ENCODE data around the gene CDC25C. TPM values are rescaled to one million over a fixed set of nuclear protein-coding genes. Genes with fewer than 3 reads are reported as not detected.

Gene CDC25C
- total and polyA plus RNA-seq, 2 donors from 2014 or later, result 0.25 TPM; not detected in 1

DNA sequence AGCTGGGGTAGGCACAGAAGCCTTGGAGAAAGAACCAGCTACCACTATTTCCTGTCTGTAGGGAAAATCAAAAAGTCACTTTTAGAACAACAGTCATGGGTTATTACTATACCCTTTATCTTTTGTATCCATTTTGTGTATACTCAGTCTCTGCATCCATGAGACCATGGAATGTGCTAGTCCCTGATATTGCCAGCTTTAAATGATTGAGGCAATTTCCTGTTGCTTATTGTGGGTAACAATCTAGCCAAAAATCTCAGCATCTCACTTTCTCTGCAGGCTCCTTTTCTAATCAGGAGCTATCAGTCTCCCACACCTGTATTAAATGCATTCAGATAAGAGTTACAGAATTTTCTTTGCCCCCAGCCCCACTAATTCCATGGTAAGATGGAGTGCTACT, 19.9 kb upstream of the CDC25C start:
- Histone ChIP-seq H3K36me3 (ENCODE audit: control insufficient read depth in 2 of 3, insufficient read depth in 3 of 3, low read length in 3 of 3) (peaks cover 0 to 7% (median 2%) of the 10 kb centered on the region in 3 donors), H3K4me3 (ENCODE audit: low read length in 3 of 3) (no peak overlapping the region), H3K27me3 (ENCODE audit: control insufficient read depth, insufficient read depth, low read length) (no peaks in the 10 kb centered on the region), H3K9ac (ENCODE audit: low read length in 3 of 3) (no peak overlapping the region), H3K9me3 (ENCODE audit: control insufficient read depth in 2 of 3, insufficient read depth in 1 of 3, low read length in 3 of 3) (peaks cover 0 to 4% (median 0%) of the 10 kb centered on the region in 3 donors), H3K4me1 (ENCODE audit: control insufficient read depth in 2 of 3, insufficient read depth in 2 of 3, low read depth in 1 of 3, low read length in 3 of 3) (peaks cover 0 to 13% (median 5%) of the 10 kb centered on the region in 3 donors), H3K27ac (ENCODE audit: low read depth in 2 of 2, low read length in 2 of 2) (no peak overlapping the region)
- FAIRE-seq, result no peak
- intact Hi-C loops (cut with DNase I), result no loop called here
- no peak for DNase-seq
- TF ChIP-seq, protein P1, sequence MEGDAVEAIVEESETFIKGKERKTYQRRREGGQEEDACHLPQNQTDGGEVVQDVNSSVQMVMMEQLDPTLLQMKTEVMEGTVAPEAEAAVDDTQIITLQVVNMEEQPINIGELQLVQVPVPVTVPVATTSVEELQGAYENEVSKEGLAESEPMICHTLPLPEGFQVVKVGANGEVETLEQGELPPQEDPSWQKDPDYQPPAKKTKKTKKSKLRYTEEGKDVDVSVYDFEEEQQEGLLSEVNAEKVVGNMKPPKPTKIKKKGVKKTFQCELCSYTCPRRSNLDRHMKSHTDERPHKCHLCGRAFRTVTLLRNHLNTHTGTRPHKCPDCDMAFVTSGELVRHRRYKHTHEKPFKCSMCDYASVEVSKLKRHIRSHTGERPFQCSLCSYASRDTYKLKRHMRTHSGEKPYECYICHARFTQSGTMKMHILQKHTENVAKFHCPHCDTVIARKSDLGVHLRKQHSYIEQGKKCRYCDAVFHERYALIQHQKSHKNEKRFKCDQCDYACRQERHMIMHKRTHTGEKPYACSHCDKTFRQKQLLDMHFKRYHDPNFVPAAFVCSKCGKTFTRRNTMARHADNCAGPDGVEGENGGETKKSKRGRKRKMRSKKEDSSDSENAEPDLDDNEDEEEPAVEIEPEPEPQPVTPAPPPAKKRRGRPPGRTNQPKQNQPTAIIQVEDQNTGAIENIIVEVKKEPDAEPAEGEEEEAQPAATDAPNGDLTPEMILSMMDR (IDR thresholded peaks at IDR 0.05; ENCODE audit: borderline replicate concordance, extremely low read depth, insufficient read depth), result no peak

DNA sequence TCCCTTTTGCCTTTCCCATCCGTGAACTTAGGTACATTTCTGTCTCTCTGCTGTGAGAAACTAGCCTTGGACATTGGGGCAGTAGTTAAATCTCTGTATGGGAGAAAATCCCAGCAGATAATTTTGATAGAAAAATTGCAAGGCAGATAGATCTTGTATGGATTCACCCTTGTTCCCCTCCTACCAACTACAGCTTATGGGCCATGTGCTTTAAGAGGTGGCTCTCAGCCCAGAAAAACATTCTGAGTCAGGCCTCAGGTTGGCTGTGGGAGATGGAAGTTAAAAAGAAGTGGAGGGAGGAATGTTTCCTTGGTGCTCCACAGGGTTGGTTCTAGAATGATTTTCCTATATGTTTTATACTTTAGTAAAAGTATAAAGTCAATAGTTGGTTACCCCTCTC, 19.5 kb upstream of the CDC25C start:
- TF ChIP-seq, protein P1 (IDR thresholded peaks at IDR 0.05; ENCODE audit: borderline replicate concordance, extremely low read depth, insufficient read depth), result no peak
- Histone ChIP-seq H3K9me3 (ENCODE audit: control insufficient read depth in 2 of 3, insufficient read depth in 1 of 3, low read length in 3 of 3) (peaks cover 0 to 4% (median 0%) of the 10 kb centered on the region in 3 donors), H3K4me1 (ENCODE audit: control insufficient read depth in 2 of 3, insufficient read depth in 2 of 3, low read depth in 1 of 3, low read length in 3 of 3) (peaks cover 0 to 13% (median 5%) of the 10 kb centered on the region in 3 donors), H3K4me3 (ENCODE audit: low read length in 3 of 3) (no peak overlapping the region), H3K27ac (ENCODE audit: low read depth in 2 of 2, low read length in 2 of 2) (no peak overlapping the region), H3K27me3 (ENCODE audit: control insufficient read depth, insufficient read depth, low read length) (no peaks in the 10 kb centered on the region), H3K9ac (ENCODE audit: low read length in 3 of 3) (no peak overlapping the region), H3K36me3 (ENCODE audit: control insufficient read depth in 2 of 3, insufficient read depth in 3 of 3, low read length in 3 of 3) (peaks cover 0 to 8% (median 2%) of the 10 kb centered on the region in 3 donors)
- DNase-seq (no peak), FAIRE-seq (no peak)
- intact Hi-C loops (cut with DNase I), result no loop called here

DNA sequence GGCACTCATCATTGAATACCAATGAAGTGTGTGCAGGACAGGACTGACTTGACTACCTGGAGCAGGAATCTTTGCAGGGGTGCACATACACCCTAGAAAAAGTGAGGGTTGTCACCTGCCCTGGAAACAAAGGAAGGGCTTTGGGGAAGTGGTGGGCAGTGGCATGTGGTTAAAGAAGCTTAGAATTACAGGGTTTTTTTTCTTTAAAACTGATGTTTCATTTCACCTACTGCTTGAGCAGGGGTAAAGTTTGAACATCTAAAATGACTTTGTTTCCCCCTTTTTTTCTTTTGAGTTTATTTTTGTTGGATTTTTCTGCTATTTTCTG, 18.9 kb upstream of the CDC25C start:
- H3K4me1 ChIP-seq (ENCODE audit: control insufficient read depth in 2 of 3, insufficient read depth in 2 of 3, low read depth in 1 of 3, low read length in 3 of 3), result peaks cover 0 to 13% (median 5%) of the 10 kb centered on the region in 3 donors
- no peak overlapping the region for H3K27ac ChIP-seq (ENCODE audit: low read depth in 2 of 2, low read length in 2 of 2)
- FAIRE-seq (no peak), DNase-seq (no peak)
- H3K36me3 ChIP-seq (ENCODE audit: control insufficient read depth in 2 of 3, insufficient read depth in 3 of 3, low read length in 3 of 3), result peaks cover 0 to 13% (median 6%) of the 10 kb centered on the region in 3 donors
- H3K9me3 ChIP-seq (ENCODE audit: control insufficient read depth in 2 of 3, insufficient read depth in 1 of 3, low read length in 3 of 3), result peaks cover 0 to 4% (median 0%) of the 10 kb centered on the region in 3 donors
- intact Hi-C loops (cut with DNase I), result no loop called here
- H3K27me3 ChIP-seq (ENCODE audit: control insufficient read depth, insufficient read depth, low read length), result no peaks in the 10 kb centered on the region
- TF ChIP-seq, protein P1 (IDR thresholded peaks at IDR 0.05; ENCODE audit: borderline replicate concordance, extremely low read depth, insufficient read depth), result no peak
- H3K4me3 ChIP-seq (ENCODE audit: low read length in 3 of 3), result no peak overlapping the region
- no peak overlapping the region for H3K9ac ChIP-seq (ENCODE audit: low read length in 3 of 3)
